H1 (cell line): Measurements from ENCODE around the gene COL27A1. TPM values are rescaled to one million over a fixed set of nuclear protein-coding genes. Genes with fewer than 3 reads are reported as not detected.

ENCODE experiments used
- CTCF ChIA-PET: fragments of 300-600 bp; sonication (Branson Sonifier 250); formaldehyde crosslinking; loops from one replicate; lab custom pipeline; 2021; ENCODE audit not compliant: partially characterized antibody; lab: Charles Lee
- POLR2A ChIA-PET: fragments of 300-600 bp; sonication (Branson Sonifier 250); formaldehyde crosslinking; loops from one replicate; lab custom pipeline; 2021; ENCODE audit warnings: inconsistent platforms; ENCODE audit not compliant: partially characterized antibody; lab: Charles Lee
- DNase-seq, 2 experiments: peaks; one replicate each; pipeline versions ENCODE4 v3.0.0 to v3.0.0-alpha.2; 2010 to 2022; ENCODE audit warnings: low spot score in 2 of 2, low read depth in 1 of 2, mixed read lengths in 1 of 2
- FAIRE-seq: peaks from 2 replicates; lab custom pipeline; 2011; peaks lifted over from hg19 to GRCh38; lab: Jason Lieb, UNC
- H2AFZ ChIP-seq: 2 replicates; pipeline ENCODE4 v1.8.1; 2012; ENCODE audit warnings: low read length, inconsistent platforms
- H2AK5ac ChIP-seq: 2 replicates; pipeline ENCODE4 v1.6.1; 2013; ENCODE audit warnings: low read depth, low read length
- H2BK120ac ChIP-seq: replicated peaks from 2 replicates; pipeline ENCODE3; 2013; ENCODE audit warnings: low read depth, low read length, inconsistent platforms
- H2BK12ac ChIP-seq: 2 replicates; pipeline ENCODE4 v1.6.1; 2013; ENCODE audit warnings: low read depth, low read length
- H2BK15ac ChIP-seq: 2 replicates; pipeline ENCODE4 v1.6.1; 2013; ENCODE audit warnings: low read length
- H2BK20ac ChIP-seq: 2 replicates; pipeline ENCODE4 v1.6.1; 2013; ENCODE audit warnings: low read length
- H2BK5ac ChIP-seq: 2 replicates; pipeline ENCODE4 v1.6.1; 2013; ENCODE audit warnings: low read depth, low read length
- H3K14ac ChIP-seq: 2 replicates; pipeline ENCODE4 v1.6.1; 2013; ENCODE audit warnings: inconsistent platforms; ENCODE audit not compliant: insufficient read length
- H3K18ac ChIP-seq: 2 replicates; pipeline ENCODE4 v1.6.1; 2013; ENCODE audit warnings: low read length; ENCODE audit errors: extremely low read depth
- H3K23ac ChIP-seq: 2 replicates; pipeline ENCODE4 v1.6.1; 2013; ENCODE audit warnings: inconsistent platforms; ENCODE audit not compliant: insufficient read length
- H3K23me2 ChIP-seq: 2 replicates; pipeline ENCODE4 v1.6.1; 2013; ENCODE audit warnings: low read depth, low read length
- H3K27ac ChIP-seq: 2 replicates; pipeline ENCODE4 v1.6.1; 2011; ENCODE audit warnings: low read depth, low read length, inconsistent platforms
- H3K27me3 ChIP-seq, 4 experiments: replicated peaks in 1 of 4; 1 replicate in 1 of 4; 2 replicates in 3 of 4; pipeline versions ENCODE4 v1.6.1 to v1.8.1; 2011 to 2013; ENCODE audit warnings: low read length in 3 of 4, mild to moderate bottlenecking in 3 of 4, inconsistent platforms in 2 of 4, mixed read lengths in 2 of 4, moderate library complexity in 1 of 4; ENCODE audit not compliant: control insufficient read depth in 3 of 4, insufficient read depth in 3 of 4; ENCODE audit errors: extremely low read depth in 1 of 4
- H3K36me3 ChIP-seq, 4 experiments: 2 replicates each; pipeline versions ENCODE4 v1.6.1 to v1.8.1; 2011 to 2013; ENCODE audit warnings: mild to moderate bottlenecking in 4 of 4, low read length in 3 of 4, moderate library complexity in 2 of 4, control low read depth in 1 of 4, inconsistent platforms in 1 of 4; ENCODE audit not compliant: insufficient read depth in 4 of 4, control insufficient read depth in 2 of 4
- H3K4ac ChIP-seq: replicated peaks from 2 replicates; pipeline ENCODE3; 2013; ENCODE audit warnings: low read length, low read depth, mixed read lengths, inconsistent platforms; ENCODE audit not compliant: insufficient read length
- H3K4me1 ChIP-seq, 4 experiments: replicated peaks in 1 of 4; 1 replicate in 1 of 4; 2 replicates in 3 of 4; pipeline versions ENCODE4 v1.6.1 to v1.8.1; 2011 to 2013; ENCODE audit warnings: low read length in 3 of 4, inconsistent platforms in 2 of 4, mixed read lengths in 1 of 4; ENCODE audit not compliant: insufficient read depth in 4 of 4, control insufficient read depth in 3 of 4
- H3K4me2 ChIP-seq, 2 experiments: 2 replicates each; pipeline versions ENCODE4 v1.6.1 to v1.8.1; 2011 to 2013; ENCODE audit warnings: low read depth in 2 of 2, low read length in 2 of 2, control low read depth in 1 of 2, inconsistent platforms in 1 of 2, mild to moderate bottlenecking in 1 of 2; ENCODE audit not compliant: insufficient read depth in 1 of 2
- H3K4me3 ChIP-seq, 4 experiments: fragments of 200-600, 300-600 bp in 1 of 4; sonication (generic), shearing (Covaris generic), sonication (Bioruptor Twin) in 1 of 4; 2 replicates each; pipeline versions ENCODE4 v1.5.1 to v1.8.1; 2011 to 2016; ENCODE audit warnings: low read length in 4 of 4, low read depth in 3 of 4, control low read depth in 2 of 4, inconsistent platforms in 2 of 4, mild to moderate bottlenecking in 2 of 4, mixed read lengths in 1 of 4, moderate library complexity in 1 of 4; ENCODE audit not compliant: insufficient read depth in 2 of 4; ENCODE audit errors: extremely low read depth in 1 of 4
- H3K56ac ChIP-seq: replicated peaks from 2 replicates; pipeline ENCODE3; 2013; ENCODE audit warnings: low read depth, mild to moderate bottlenecking, mixed read lengths, low read length, inconsistent platforms; ENCODE audit not compliant: insufficient read length
- H3K79me1 ChIP-seq: 2 replicates; pipeline ENCODE4 v1.6.1; 2013; ENCODE audit warnings: low read depth, low read length, control low read depth
- H3K79me2 ChIP-seq, 2 experiments: 2 replicates each; pipeline versions ENCODE4 v1.6.1 to v1.8.1; 2012 to 2013; ENCODE audit warnings: low read length in 2 of 2, mild to moderate bottlenecking in 2 of 2, inconsistent platforms in 1 of 2; ENCODE audit not compliant: insufficient read depth in 2 of 2, control insufficient read depth in 1 of 2
- H3K9ac ChIP-seq, 4 experiments: replicated peaks in 1 of 4; 1 replicate in 1 of 4; 2 replicates in 3 of 4; pipeline versions ENCODE4 v1.6.1 to v1.8.1; 2011 to 2013; ENCODE audit warnings: low read depth in 3 of 4, low read length in 3 of 4, control low read depth in 2 of 4, mild to moderate bottlenecking in 2 of 4, moderate library complexity in 2 of 4, inconsistent platforms in 1 of 4; ENCODE audit errors: extremely low read depth in 1 of 4
- H3K9me3 ChIP-seq, 2 experiments: 2 replicates each; pipeline versions ENCODE4 v1.6.1 to v1.8.1; 2012 to 2013; ENCODE audit warnings: mild to moderate bottlenecking in 2 of 2, moderate library complexity in 2 of 2, control low read depth in 1 of 2, inconsistent platforms in 1 of 2, low read depth in 1 of 2, low read length in 1 of 2, mixed read lengths in 1 of 2; ENCODE audit not compliant: insufficient read depth in 2 of 2
- H4K20me1 ChIP-seq, 2 experiments: replicated peaks in 1 of 2; 2 replicates each; pipeline versions ENCODE3 to v1.8.1; 2011 to 2013; ENCODE audit warnings: inconsistent platforms in 2 of 2, low read length in 2 of 2, mild to moderate bottlenecking in 1 of 2; ENCODE audit not compliant: insufficient read depth in 2 of 2, control insufficient read depth in 1 of 2
- H4K5ac ChIP-seq: 2 replicates; pipeline ENCODE4 v1.6.1; 2013; ENCODE audit warnings: low read length, low read depth, mixed read lengths, inconsistent platforms; ENCODE audit not compliant: insufficient read length
- H4K8ac ChIP-seq: 2 replicates; pipeline ENCODE4 v1.8.0; 2013; ENCODE audit warnings: mild to moderate bottlenecking, moderate library complexity, low read length, inconsistent platforms; ENCODE audit not compliant: insufficient read depth; ENCODE audit errors: extremely low read depth
- H4K91ac ChIP-seq: replicated peaks from 2 replicates; pipeline ENCODE3; 2013; ENCODE audit warnings: low read length, mixed read lengths, inconsistent platforms; ENCODE audit not compliant: insufficient read length
- ZNF274 ChIP-seq: IDR thresholded peaks from 2 replicates; pipeline ENCODE4 v1.7.0; 2012; ENCODE audit warnings: low read length, borderline replicate concordance; ENCODE audit errors: extremely low read depth
- WGBS, 2 experiments: shearing (Covaris generic) in 1 of 2; methylation state at CpG; one replicate each; pipeline versions ENCODE4 v1.1.6 to v1.1.7; 2013 to 2015; ENCODE audit warnings: low lambda C conversion rate in 2 of 2, mixed read lengths in 2 of 2, inconsistent platforms in 1 of 2, low coverage in 1 of 2, missing lambda C conversion rate in 1 of 2; ENCODE audit not compliant: insufficient replicate concordance in 2 of 2, insufficient coverage in 1 of 2, insufficient read length in 1 of 2; ENCODE audit errors: extremely low coverage in 1 of 2, missing lambda C conversion rate in 1 of 2; 5-methylcytosine and 5-hydroxymethylcytosine counted together
- polyA plus RNA-seq, 7 experiments: library from polyadenylated mRNA; depleted of rRNA in 3 of 7; stranded (reverse) in 5 of 7; unstranded in 2 of 7; fragments of >200 nt in 5 of 7; fragments of 200-250 nt in 2 of 7; gene quantifications; 1 replicate in 5 of 7; 2 replicates in 1 of 7; 4 replicates in 1 of 7; pipeline versions ENCODE4 v1.2.1 to v1.2.3, GENCODE V29; 2011 to 2013; ENCODE audit warnings: missing spikeins in 2 of 7, mixed read lengths in 2 of 7
- total RNA-seq: library from RNA; stranded (reverse); fragmentation: NEBNext Ultra II Directional; extraction: Animal tissue kit (Norgen Biotek cat#: 25700); gene quantifications from 2 replicates; pipeline ENCODE4 v1.2.1, GENCODE V29; 2021
- TF ChIP-seq, protein P1 (sequence below), 3 experiments: IDR thresholded peaks; 1 replicate in 2 of 3; 2 replicates in 1 of 3; pipeline versions ENCODE4 v1.5.1 to v1.6.1; 2011; ENCODE audit warnings: low read length in 3 of 3, mild to moderate bottlenecking in 3 of 3, inconsistent platforms in 2 of 3, low read depth in 1 of 3, moderate library complexity in 1 of 3; ENCODE audit not compliant: insufficient read depth in 1 of 3; ENCODE audit errors: control extremely low read depth in 1 of 3

Gene COL27A1
- total and polyA plus RNA-seq, 2 of the 8 experiments (the other 6 are each of a cell fraction or from before 2014, with no cell fraction given) = 15.1 to 22.8 TPM

DNA sequence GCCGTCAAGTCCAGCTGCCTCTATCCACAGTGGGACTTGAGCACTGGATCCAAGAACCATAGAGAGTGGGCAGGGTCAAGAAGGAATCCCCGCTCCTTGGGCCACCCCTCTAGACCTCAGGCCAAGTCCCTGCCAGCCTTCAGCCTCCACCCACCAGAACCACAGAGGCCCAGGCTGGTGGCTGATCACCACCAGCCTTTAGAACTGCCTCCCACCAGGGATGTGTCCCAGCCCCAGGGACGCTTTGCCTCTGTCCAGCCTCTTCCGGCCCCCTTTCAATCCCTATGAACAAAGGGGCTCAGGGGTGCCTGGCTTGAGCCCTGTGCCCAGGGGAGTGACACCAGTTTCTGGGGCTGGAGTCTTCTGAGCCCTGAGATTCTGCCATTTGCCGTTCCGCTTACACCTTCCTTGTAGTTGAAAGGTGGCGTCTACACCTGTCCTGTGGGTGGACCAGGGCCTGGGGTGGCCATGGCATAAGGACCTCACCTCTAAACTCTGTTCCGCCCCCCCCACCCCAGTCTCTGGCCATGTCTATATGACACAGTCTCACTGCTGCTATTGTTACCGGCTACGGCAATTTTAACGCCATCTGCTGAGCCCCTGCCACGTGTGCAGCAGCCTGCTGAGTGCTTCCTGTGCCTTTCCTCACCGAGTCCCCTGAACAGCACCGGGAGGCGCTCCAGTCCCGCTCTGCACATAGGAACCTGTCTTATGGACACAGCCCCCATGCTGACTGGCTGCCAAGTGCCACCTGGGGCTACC lies 131.8 kb downstream of the COL27A1 start:
- Histone ChIP-seq H2AK5ac (no peak overlapping the region), H2BK20ac (no peak overlapping the region), H3K23ac (no peak overlapping the region), H4K5ac (no peak overlapping the region), H3K27me3 (no peaks in the 10 kb centered on the region), H3K79me1 (no peaks in the 10 kb centered on the region), H3K4ac (no peak overlapping the region), H3K4me3 (no peak overlapping the region), H3K14ac (no peak overlapping the region), H2BK15ac (no peak overlapping the region), H2BK5ac (no peak overlapping the region), H4K8ac (no peak overlapping the region), H3K9me3 (no peaks in the 10 kb centered on the region), H3K56ac (no peak overlapping the region), H2AFZ (no peak overlapping the region), H3K9ac (no peak overlapping the region), H4K20me1 (peaks cover 0 to 2% of the 10 kb centered on the region in 2 experiments), H3K36me3 (peaks cover 0 to 5% (median 0%) of the 10 kb centered on the region in 4 experiments; a peak in 3 of 8 replicates), H2BK120ac (no peak overlapping the region), H3K4me2 (no peak overlapping the region), H3K18ac (no peak overlapping the region), H2BK12ac (no peak overlapping the region), H3K27ac (no peak overlapping the region; the same call in 1 of the 2 replicates), H3K4me1 (peaks cover 0 to 20% (median 4%) of the 10 kb centered on the region in 4 experiments; a peak in 5 of 7 replicates), H4K91ac (no peak overlapping the region), H3K23me2 (no peaks in the 10 kb centered on the region), H3K79me2 (no peaks in the 10 kb centered on the region)
- ChIA-PET CTCF (interaction anchor here (0.5 to 6.3 kb wide), 23 partner anchors 13 to 475 kb away, joined by 3 to 205 read pairs (median 5); partner anchors contain the start of genes AMBP, COL27A1 and KIF12), POLR2A (interaction anchor here (0.6 to 2.0 kb wide), 2 partner anchors 124 to 179 kb away, joined by 3 to 6 read pairs; no protein-coding TSS in a partner anchor)
- FAIRE-seq = no peak
- no peak for TF ChIP-seq ZNF274
- TF ChIP-seq, protein P1, sequence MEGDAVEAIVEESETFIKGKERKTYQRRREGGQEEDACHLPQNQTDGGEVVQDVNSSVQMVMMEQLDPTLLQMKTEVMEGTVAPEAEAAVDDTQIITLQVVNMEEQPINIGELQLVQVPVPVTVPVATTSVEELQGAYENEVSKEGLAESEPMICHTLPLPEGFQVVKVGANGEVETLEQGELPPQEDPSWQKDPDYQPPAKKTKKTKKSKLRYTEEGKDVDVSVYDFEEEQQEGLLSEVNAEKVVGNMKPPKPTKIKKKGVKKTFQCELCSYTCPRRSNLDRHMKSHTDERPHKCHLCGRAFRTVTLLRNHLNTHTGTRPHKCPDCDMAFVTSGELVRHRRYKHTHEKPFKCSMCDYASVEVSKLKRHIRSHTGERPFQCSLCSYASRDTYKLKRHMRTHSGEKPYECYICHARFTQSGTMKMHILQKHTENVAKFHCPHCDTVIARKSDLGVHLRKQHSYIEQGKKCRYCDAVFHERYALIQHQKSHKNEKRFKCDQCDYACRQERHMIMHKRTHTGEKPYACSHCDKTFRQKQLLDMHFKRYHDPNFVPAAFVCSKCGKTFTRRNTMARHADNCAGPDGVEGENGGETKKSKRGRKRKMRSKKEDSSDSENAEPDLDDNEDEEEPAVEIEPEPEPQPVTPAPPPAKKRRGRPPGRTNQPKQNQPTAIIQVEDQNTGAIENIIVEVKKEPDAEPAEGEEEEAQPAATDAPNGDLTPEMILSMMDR (IDR thresholded peaks at IDR 0.05; ENCODE audit: control extremely low read depth in 1 of 3, insufficient read depth in 1 of 3, low read depth in 1 of 3, low read length in 3 of 3) = peak in 1 of 3 experiments; percentile 2; a peak in 1 of 4 replicates
- peak in 1 of 2 experiments; percentile 45 for DNase-seq
- WGBS, 2 experiments = 86% methylated on average over 14 of the region's 16 CpGs; no CpG with 5 or more reads in 1 of the 2 experiments
